Left lobe of liver (tissue), 2 donors: ENCODE measurements around the gene PPP1R2. TPM values are rescaled to one million over a fixed set of nuclear protein-coding genes. Genes with fewer than 3 reads are reported as not detected.
A peak's percentile ranks its signal among the peaks of the same experiment; 100 is the strongest.
"Not testable (repeated sequence)": the region's sequence is repeated elsewhere in the genome, so short reads cannot be mapped to it uniquely, and the experiment has no call there.

Source experiments
- ATAC-seq: fragments of 200-7000 bp; cut with Tn5 transposase; one replicate; pipeline ENCODE4 v1.9.1; 2020; ENCODE audit warnings: mild to moderate bottlenecking, moderate library complexity
- DNase-seq: peaks from one replicate; pipeline ENCODE4 v3.0.0-alpha.2; 2020; ENCODE audit warnings: low spot score
- total RNA-seq: library from RNA; stranded (reverse); gene quantifications from one replicate; pipeline ENCODE4 v1.2.1, GENCODE V29; 2021
- donor health status: DM: no; HTN: no; CAD: no; lungs with moderate emphysema.
- donor health status: DM: no; HTN: yes; CAD: no.

The PPP1R2 gene
- total RNA-seq, 1 donor from 2014 or later = 11.8 TPM

- no peak for ATAC-seq
- no peak for DNase-seq
Measured at GRCh38 chr3:195540511-195540910, 2.6 kb downstream of the PPP1R2 start.

- DNase-seq (no peak), ATAC-seq (no peak)
Measured at GRCh38 chr3:195540027-195540426, 3.1 kb downstream of the PPP1R2 start.

GRCh38 chr3:195539479-195539878 is 3.6 kb downstream of the PPP1R2 start:
- no peak for ATAC-seq
- DNase-seq = no peak

GRCh38 chr3:195537995-195538394 is 5.1 kb downstream of the PPP1R2 start:
- DNase-seq = no peak
- ATAC-seq = no peak

GRCh38 chr3:195535293-195535692 is 7.8 kb downstream of the PPP1R2 start:
- DNase-seq = no peak
- ATAC-seq = no peak

GRCh38 chr3:195532834-195533233 is 10.3 kb downstream of the PPP1R2 start:
- no peak for DNase-seq
- ATAC-seq = no peak

GRCh38 chr3:195532345-195532744 is 10.8 kb downstream of the PPP1R2 start:
- ATAC-seq (no peak), DNase-seq (no peak)

- no peak for DNase-seq
- no peak for ATAC-seq
Measured at GRCh38 chr3:195531683-195532082, 11.4 kb downstream of the PPP1R2 start.

GRCh38 chr3:195526492-195526891 is 16.6 kb downstream of the PPP1R2 start:
- no peak for ATAC-seq
- DNase-seq = no peak

- DNase-seq = no peak
- ATAC-seq = no peak
Measured at GRCh38 chr3:195524171-195524896, 18.8 kb downstream of the PPP1R2 start.

- DNase-seq (no peak), ATAC-seq (peak; percentile 69)
Measured at GRCh38 chr3:195522254-195523023, 20.7 kb downstream of the PPP1R2 start.

GRCh38 chr3:195517030-195517429 is 26.1 kb downstream of the PPP1R2 start:
- DNase-seq = no peak
- ATAC-seq = no peak

- DNase-seq, ATAC-seq: not testable (repeated sequence)
Measured at GRCh38 chr3:195514610-195515235, 28.4 kb downstream of the PPP1R2 start.

GRCh38 chr3:195512798-195513345 is 30.3 kb downstream of the PPP1R2 start:
- DNase-seq (no peak), ATAC-seq (no peak)

GRCh38 chr3:195511136-195511535 is 32.0 kb downstream of the PPP1R2 start:
- DNase-seq (no peak), ATAC-seq (no peak)

GRCh38 chr3:195508185-195508584 is 34.9 kb downstream of the PPP1R2 start:
- no peak for DNase-seq
- no peak for ATAC-seq

GRCh38 chr3:195475614-195476013 is 67.5 kb downstream of the PPP1R2 start:
- DNase-seq (no peak), ATAC-seq (no peak)

GRCh38 chr3:195475116-195475515 is 68.0 kb downstream of the PPP1R2 start:
- ATAC-seq = not testable (repeated sequence)

GRCh38 chr3:195468841-195469240 is 74.3 kb downstream of the PPP1R2 start:
- ATAC-seq (no peak), DNase-seq (no peak)

More at GRCh38 chr3:195475116-195475515, 68.0 kb downstream of the PPP1R2 start:
- DNase-seq = not testable (repeated sequence)

- ATAC-seq (no peak), DNase-seq (no peak)
Measured at GRCh38 chr3:195468391-195468776, 74.7 kb downstream of the PPP1R2 start.

- ATAC-seq (no peak), DNase-seq (no peak)
Measured at GRCh38 chr3:195467641-195468390, 75.3 kb downstream of the PPP1R2 start.
